Smooth muscle cell (in vitro differentiated cells): ENCODE results near the gene SNAPC3. TPM values are rescaled to one million over a fixed set of nuclear protein-coding genes. Genes with fewer than 3 reads are reported as not detected.

Experiments
- DNase-seq: peaks from one replicate; lab custom pipeline; 2025; ENCODE audit not compliant: unreplicated experiment; lab: John Stamatoyannopoulos, UW
- H2AFZ ChIP-seq: fragments of 200-600 bp; sonication (generic); 2 replicates; pipeline ENCODE4 v1.6.0; 2016; ENCODE audit warnings: antibody characterized with exemption, low read depth, mild to moderate bottlenecking
- H3F3A ChIP-seq: fragments of 200-600 bp; sonication (generic); 2 replicates; pipeline ENCODE4 v1.6.0; 2017; ENCODE audit warnings: antibody characterized with exemption, low read depth
- H3K27ac ChIP-seq: fragments of 200-600 bp; sonication (generic); 2 replicates; pipeline ENCODE4 v1.5.1; 2016; ENCODE audit warnings: low read depth, mild to moderate bottlenecking
- H3K27me3 ChIP-seq: fragments of 200-600 bp; sonication (generic); 2 replicates; pipeline ENCODE4 v1.6.1; 2016; ENCODE audit warnings: low read depth, mild to moderate bottlenecking
- H3K36me3 ChIP-seq: fragments of 200-600 bp; sonication (generic); 2 replicates; pipeline ENCODE4 v1.5.1; 2016; ENCODE audit warnings: low read depth
- H3K4me1 ChIP-seq: fragments of 200-600 bp; sonication (generic); 2 replicates; pipeline ENCODE4 v1.5.1; 2016; ENCODE audit warnings: low read depth
- H3K4me2 ChIP-seq: fragments of 200-600 bp; sonication (generic); 2 replicates; pipeline ENCODE4 v1.6.0; 2016; ENCODE audit warnings: mild to moderate bottlenecking
- H3K4me3 ChIP-seq: fragments of 200-600 bp; sonication (generic); 2 replicates; pipeline ENCODE4 v1.5.1; 2016; ENCODE audit warnings: mild to moderate bottlenecking
- H3K79me2 ChIP-seq: fragments of 200-600 bp; sonication (generic); 2 replicates; pipeline ENCODE4 v1.6.0; 2016; ENCODE audit warnings: low read depth, mild to moderate bottlenecking
- H3K9ac ChIP-seq: fragments of 200-600 bp; sonication (generic); 2 replicates; pipeline ENCODE4 v1.6.0; 2016; ENCODE audit warnings: low read depth
- H3K9me3 ChIP-seq: fragments of 200-600 bp; sonication (generic); replicated peaks from 2 replicates; pipeline ENCODE4 v1.5.1; 2016; ENCODE audit warnings: low read depth
- H4K20me1 ChIP-seq: fragments of 200-600 bp; sonication (generic); 2 replicates; pipeline ENCODE4 v1.6.0; 2016; ENCODE audit warnings: low read depth
- WGBS: methylation state at CpG from one replicate; pipeline ENCODE4 v1.1.7; 2016; ENCODE audit warnings: low lambda C conversion rate; 5-methylcytosine and 5-hydroxymethylcytosine counted together
- polyA plus RNA-seq: library from polyadenylated mRNA; unstranded; fragments of >200 nt; fragmentation: Nextera tagmentation; extraction: Ambion mirVana; gene quantifications from 2 replicates; pipeline ENCODE4 v1.2.1, GENCODE V29; 2016
- total RNA-seq: library from RNA; depleted of rRNA; stranded (reverse); fragments of >200 nt; gene quantifications from 2 replicates; pipeline ENCODE4 v1.2.3, GENCODE V29; 2014
- TF ChIP-seq, protein P1 (sequence below): fragments of 200-600 bp; sonication (generic); IDR thresholded peaks from 2 replicates; pipeline ENCODE4 v1.5.1; 2017; ENCODE audit warnings: borderline replicate concordance, mild to moderate bottlenecking, antibody characterized with exemption; ENCODE audit not compliant: insufficient read depth, poor library complexity, severe bottlenecking

Gene SNAPC3
- total and polyA plus RNA-seq, 2 experiments from 2014 or later = 25.0 to 53.7 TPM

DNA sequence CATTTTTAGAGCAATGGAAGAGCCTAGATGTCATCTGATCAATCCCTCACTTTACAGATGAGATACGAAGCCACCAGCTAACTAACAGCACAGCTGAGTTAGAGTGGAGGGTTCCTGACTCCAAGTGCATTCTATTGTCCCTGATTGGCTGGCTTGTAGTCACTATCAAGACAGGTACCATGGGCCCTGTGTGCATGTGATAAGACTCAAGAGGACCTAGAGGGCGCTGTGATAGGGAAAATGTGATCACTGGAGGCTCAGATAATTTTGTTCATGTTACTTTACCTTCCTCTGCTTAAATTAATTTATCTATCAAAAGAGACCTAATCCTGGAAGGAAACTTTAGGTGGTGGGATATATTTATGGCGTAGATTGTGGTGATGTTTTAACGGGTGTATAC lies 19.5 kb upstream of the SNAPC3 start:
- H3K9ac ChIP-seq = no peak overlapping the region
- no peaks in the 10 kb centered on the region for H4K20me1 ChIP-seq
- H3K4me3 ChIP-seq = no peak overlapping the region
- TF ChIP-seq, protein P1, sequence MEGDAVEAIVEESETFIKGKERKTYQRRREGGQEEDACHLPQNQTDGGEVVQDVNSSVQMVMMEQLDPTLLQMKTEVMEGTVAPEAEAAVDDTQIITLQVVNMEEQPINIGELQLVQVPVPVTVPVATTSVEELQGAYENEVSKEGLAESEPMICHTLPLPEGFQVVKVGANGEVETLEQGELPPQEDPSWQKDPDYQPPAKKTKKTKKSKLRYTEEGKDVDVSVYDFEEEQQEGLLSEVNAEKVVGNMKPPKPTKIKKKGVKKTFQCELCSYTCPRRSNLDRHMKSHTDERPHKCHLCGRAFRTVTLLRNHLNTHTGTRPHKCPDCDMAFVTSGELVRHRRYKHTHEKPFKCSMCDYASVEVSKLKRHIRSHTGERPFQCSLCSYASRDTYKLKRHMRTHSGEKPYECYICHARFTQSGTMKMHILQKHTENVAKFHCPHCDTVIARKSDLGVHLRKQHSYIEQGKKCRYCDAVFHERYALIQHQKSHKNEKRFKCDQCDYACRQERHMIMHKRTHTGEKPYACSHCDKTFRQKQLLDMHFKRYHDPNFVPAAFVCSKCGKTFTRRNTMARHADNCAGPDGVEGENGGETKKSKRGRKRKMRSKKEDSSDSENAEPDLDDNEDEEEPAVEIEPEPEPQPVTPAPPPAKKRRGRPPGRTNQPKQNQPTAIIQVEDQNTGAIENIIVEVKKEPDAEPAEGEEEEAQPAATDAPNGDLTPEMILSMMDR = peak; percentile 17
- DNase-seq = no peak
- no peaks in the 10 kb centered on the region for H3K4me1 ChIP-seq
- no peak overlapping the region for H3K27ac ChIP-seq
- no peaks in the 10 kb centered on the region for H3K36me3 ChIP-seq
- no peak overlapping the region for H3K4me2 ChIP-seq
- H2AFZ ChIP-seq = no peak overlapping the region
- no peaks in the 10 kb centered on the region for H3F3A ChIP-seq
- H3K79me2 ChIP-seq = no peaks in the 10 kb centered on the region
- H3K27me3 ChIP-seq = no peaks in the 10 kb centered on the region
- 72% methylated on average over 4 of the region's 4 CpGs for WGBS
- no peaks in the 10 kb centered on the region for H3K9me3 ChIP-seq

DNA sequence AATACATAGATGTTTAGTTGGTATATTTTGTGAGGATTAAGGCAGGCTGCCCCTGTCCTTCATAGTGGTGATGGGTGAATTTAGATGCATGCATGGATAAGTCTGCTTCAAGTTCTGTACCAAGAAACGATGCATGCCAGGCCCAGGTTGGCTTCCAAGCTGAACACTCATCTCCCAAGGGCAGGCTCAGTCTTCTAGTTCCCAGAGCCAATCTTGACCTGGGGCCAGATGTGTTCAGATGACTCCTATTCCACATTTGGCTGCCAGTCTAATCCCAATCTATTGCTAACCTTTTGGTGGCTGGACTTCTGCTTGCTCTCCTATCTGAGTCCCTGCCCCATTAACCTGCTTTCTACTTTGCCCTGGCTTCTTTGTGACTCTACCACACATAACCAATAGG lies 18.5 kb upstream of the SNAPC3 start:
- H3K4me1 ChIP-seq = no peaks in the 10 kb centered on the region
- no peak for DNase-seq
- H3K27ac ChIP-seq = no peak overlapping the region
- no peaks in the 10 kb centered on the region for H3F3A ChIP-seq
- H3K79me2 ChIP-seq = no peaks in the 10 kb centered on the region
- no peak overlapping the region for H3K9ac ChIP-seq
- no peaks in the 10 kb centered on the region for H3K27me3 ChIP-seq
- no peaks in the 10 kb centered on the region for H3K36me3 ChIP-seq
- TF ChIP-seq, protein P1 = no peak
- no peak overlapping the region for H3K4me3 ChIP-seq
- no peak overlapping the region for H3K4me2 ChIP-seq
- 95% methylated on average over 1 of the region's 1 CpG for WGBS
- H2AFZ ChIP-seq = no peak overlapping the region
- H4K20me1 ChIP-seq = no peaks in the 10 kb centered on the region
- no peaks in the 10 kb centered on the region for H3K9me3 ChIP-seq

DNA sequence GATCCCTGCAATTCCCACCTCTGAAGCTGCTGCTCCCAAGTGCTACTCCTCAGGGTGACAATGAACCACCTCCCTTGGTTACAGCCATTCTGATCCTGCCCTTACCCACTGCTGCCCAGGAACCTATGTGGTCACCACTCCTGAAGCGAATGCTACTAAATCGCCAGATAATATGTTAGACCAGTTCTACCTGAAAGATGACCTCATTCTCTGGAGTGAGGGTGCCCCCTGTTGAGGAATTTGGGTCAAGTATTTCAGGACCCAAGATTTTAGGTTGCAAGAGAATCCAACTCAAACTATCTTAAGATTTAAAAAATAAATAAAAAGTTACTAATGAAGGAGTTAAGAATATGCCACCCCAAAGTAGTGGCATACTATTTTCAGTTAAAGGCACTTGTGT lies 5.8 kb upstream of the SNAPC3 start:
- Histone ChIP-seq H3K9me3 (no peaks in the 10 kb centered on the region), H3K4me3 (no peak overlapping the region), H3K9ac (no peak overlapping the region), H3K79me2 (no peaks in the 10 kb centered on the region), H3K27me3 (no peaks in the 10 kb centered on the region), H2AFZ (no peak overlapping the region), H3K4me2 (no peak overlapping the region), H3K4me1 (no peaks in the 10 kb centered on the region), H3K36me3 (no peaks in the 10 kb centered on the region), H3K27ac (no peak overlapping the region), H3F3A (no peaks in the 10 kb centered on the region), H4K20me1 (no peaks in the 10 kb centered on the region)
- WGBS = 58% methylated on average over 2 of the region's 2 CpGs
- TF ChIP-seq, protein P1 = peak; percentile 38
- DNase-seq = no peak

DNA sequence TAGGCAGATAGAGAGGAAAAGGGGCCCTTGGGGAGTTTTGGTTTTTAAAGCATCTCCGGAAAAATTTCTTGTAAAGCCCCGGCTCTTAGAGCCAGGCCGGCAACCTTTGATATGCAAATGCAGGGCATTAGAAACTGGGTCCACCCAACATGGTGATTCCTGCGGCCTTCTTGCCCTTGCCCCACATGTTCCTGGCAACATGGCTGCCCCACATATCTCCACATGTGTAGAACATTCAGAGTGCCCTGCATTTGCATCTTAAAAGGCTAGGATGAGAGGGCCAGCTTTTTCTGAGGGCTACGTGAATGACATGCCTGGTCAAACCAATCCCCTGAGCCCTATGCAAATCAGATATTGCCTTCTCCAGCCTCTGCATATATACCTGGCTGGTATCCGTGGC lies 5.0 kb upstream of the SNAPC3 start:
- no peaks in the 10 kb centered on the region for H3K9me3 ChIP-seq
- no peaks in the 10 kb centered on the region for H3K27me3 ChIP-seq
- H2AFZ ChIP-seq = no peak overlapping the region
- no peak overlapping the region for H3K4me3 ChIP-seq
- TF ChIP-seq, protein P1 = no peak
- no peak overlapping the region for H3K27ac ChIP-seq
- H3K4me2 ChIP-seq = no peak overlapping the region
- H3K79me2 ChIP-seq = no peaks in the 10 kb centered on the region
- 71% methylated on average over 6 of the region's 6 CpGs for WGBS
- H3F3A ChIP-seq = no peaks in the 10 kb centered on the region
- peaks cover 3% of the 10 kb centered on the region for H3K4me1 ChIP-seq
- DNase-seq = no peak
- H4K20me1 ChIP-seq = no peaks in the 10 kb centered on the region
- H3K9ac ChIP-seq = no peak overlapping the region
- H3K36me3 ChIP-seq = no peaks in the 10 kb centered on the region
